ENCODE data around the gene KDELR1.

Gene KDELR1

GRCh38 chr19:48342414-48342738 lies 49.0 kb downstream of the KDELR1 start:
- DNase-seq (ENCODE audit: low spot score): no peak

GRCh38 chr19:48341515-48342413 lies 49.6 kb downstream of the KDELR1 start:
- DNase-seq (ENCODE audit: low spot score): no peak

GRCh38 chr19:48340995-48341394 lies 50.4 kb downstream of the KDELR1 start:
- DNase-seq (ENCODE audit: low spot score): no peak

GRCh38 chr19:48338802-48339503 lies 52.4 kb downstream of the KDELR1 start:
- no peak for DNase-seq (ENCODE audit: low spot score)

- DNase-seq (ENCODE audit: low spot score): no peak
These were observed 53.0 kb downstream of the KDELR1 start for GRCh38 chr19:48338253-48338755.

GRCh38 chr19:48333467-48334384 lies 57.6 kb downstream of the KDELR1 start:
- DNase-seq (ENCODE audit: low spot score): peak; percentile 77

GRCh38 chr19:48332662-48333466 lies 58.5 kb downstream of the KDELR1 start:
- peak; percentile 99 for DNase-seq (ENCODE audit: low spot score)
